GM06990 (cell line): ENCODE measurements around the gene TNS2.

Experiments
- DNase-seq: peaks from one replicate; pipeline ENCODE4 v3.0.0-alpha.2; 2011; ENCODE audit not compliant: insufficient read length; ENCODE audit errors: extremely low read depth
- H3K27me3 ChIP-seq: replicated peaks from 2 replicates; pipeline ENCODE4 v1.6.0; 2011; ENCODE audit warnings: low read length; ENCODE audit not compliant: control insufficient read depth, insufficient read depth
- H3K36me3 ChIP-seq: 2 replicates; pipeline ENCODE4 v1.5.1; 2011; ENCODE audit warnings: low read length; ENCODE audit not compliant: control insufficient read depth, insufficient read depth
- H3K4me3 ChIP-seq: replicated peaks from 2 replicates; pipeline ENCODE4 v1.5.1; 2011; ENCODE audit warnings: low read depth, mild to moderate bottlenecking, control low read depth, low read length
- CTCF ChIP-seq: IDR thresholded peaks from 2 replicates; pipeline ENCODE4 v1.5.1; 2011; ENCODE audit warnings: low read length, control low read depth, mild to moderate bottlenecking, inconsistent platforms; ENCODE audit not compliant: insufficient read depth, poor library complexity, severe bottlenecking

TNS2 gene

GRCh38 chr12:53057816-53058500, 8.1 kb downstream of the TNS2 start:
- Histone ChIP-seq H3K27me3 (no peaks in the 10 kb centered on the region; the same call in 1 of the 2 replicates), H3K4me3 (no peak overlapping the region), H3K36me3 (no peaks in the 10 kb centered on the region; the same call in 1 of the 2 replicates)
- DNase-seq, result no peak
- TF ChIP-seq CTCF, result no peak

GRCh38 chr12:53058674-53059433, 9.0 kb downstream of the TNS2 start:
- no peak for DNase-seq
- no peak for TF ChIP-seq CTCF
- Histone ChIP-seq H3K36me3 (no peaks in the 10 kb centered on the region; the same call in none of the 2 replicates), H3K27me3 (no peaks in the 10 kb centered on the region; the same call in 1 of the 2 replicates), H3K4me3 (no peak overlapping the region)

- Histone ChIP-seq H3K4me3 (no peak overlapping the region), H3K36me3 (no peaks in the 10 kb centered on the region; the same call in none of the 2 replicates), H3K27me3 (no peaks in the 10 kb centered on the region; the same call in 1 of the 2 replicates)
- no peak for DNase-seq
- no peak for TF ChIP-seq CTCF
Observed at GRCh38 chr12:53059434-53060063, 9.7 kb downstream of the TNS2 start.

GRCh38 chr12:53060064-53060720, 10.3 kb downstream of the TNS2 start:
- TF ChIP-seq CTCF, result no peak
- DNase-seq, result no peak
- H3K4me3 ChIP-seq, result no peak overlapping the region
- peaks cover 3% of the 10 kb centered on the region for H3K36me3 ChIP-seq
- no peaks in the 10 kb centered on the region; the same call in 1 of the 2 replicates for H3K27me3 ChIP-seq

- Histone ChIP-seq H3K27me3 (no peaks in the 10 kb centered on the region; the same call in 1 of the 2 replicates), H3K36me3 (peaks cover 9% of the 10 kb centered on the region), H3K4me3 (no peak overlapping the region)
- DNase-seq, result no peak
- no peak for TF ChIP-seq CTCF
Observed at GRCh38 chr12:53060721-53061276, 10.9 kb downstream of the TNS2 start.
